Epithelial cell of proximal tubule (primary cell): ENCODE results near the gene LRRC4C. TPM values are rescaled to one million over a fixed set of nuclear protein-coding genes. Genes with fewer than 3 reads are reported as not detected.
A peak's percentile ranks its signal among the peaks of the same experiment; 100 is the strongest.
"Not testable (repeated sequence)": the region's sequence is repeated elsewhere in the genome, so short reads cannot be mapped to it uniquely, and the experiment has no call there.

ENCODE experiments used
- DNase-seq: peaks from one replicate; pipeline ENCODE4 v3.0.0-alpha.2; 2011; ENCODE audit warnings: low read depth
- H3K4me3 ChIP-seq: 2 replicates; pipeline ENCODE4 v1.5.1; 2011; ENCODE audit warnings: low read depth, mild to moderate bottlenecking, low read length
- CTCF ChIP-seq: conservative IDR thresholded peaks from 2 replicates; pipeline ENCODE4 v1.5.1; 2012; ENCODE audit warnings: low read depth, mild to moderate bottlenecking, low read length
- total RNA-seq: library from RNA; depleted of rRNA; stranded (reverse); fragments of >200 nt; gene quantifications from 2 replicates; pipeline ENCODE4 v1.2.3, GENCODE V29; 2015

LRRC4C gene
- total RNA-seq, 1 donor from 2014 or later: 0.12 TPM

GRCh38 chr11:40885250-40885954, 574.0 kb downstream of the LRRC4C start:
- DNase-seq: no peak
- no peak overlapping the region for H3K4me3 ChIP-seq
- TF ChIP-seq CTCF: no peak

GRCh38 chr11:40882301-40882700, 577.2 kb downstream of the LRRC4C start:
- TF ChIP-seq CTCF: no peak
- H3K4me3 ChIP-seq: no peak overlapping the region
- no peak for DNase-seq

- H3K4me3 ChIP-seq: no peak overlapping the region
- no peak for DNase-seq
- TF ChIP-seq CTCF: no peak
These were observed 579.5 kb downstream of the LRRC4C start for GRCh38 chr11:40879911-40880310.

GRCh38 chr11:40877981-40878380, 581.5 kb downstream of the LRRC4C start:
- no peak overlapping the region for H3K4me3 ChIP-seq
- no peak for DNase-seq
- no peak for TF ChIP-seq CTCF

- TF ChIP-seq CTCF: no peak
- DNase-seq: no peak
These were observed 582.2 kb downstream of the LRRC4C start for GRCh38 chr11:40877256-40877655.

GRCh38 chr11:40867991-40868632, 591.3 kb downstream of the LRRC4C start:
- TF ChIP-seq CTCF: no peak
- peak; percentile 33 for DNase-seq
- no peak overlapping the region for H3K4me3 ChIP-seq

More at GRCh38 chr11:40877256-40877655, 582.2 kb downstream of the LRRC4C start:
- H3K4me3 ChIP-seq: no peak overlapping the region

GRCh38 chr11:40857754-40858153, 601.7 kb downstream of the LRRC4C start:
- not testable (repeated sequence) for H3K4me3 ChIP-seq, DNase-seq
